Dedifferentiated amniotic fluid mesenchymal stem cell (primary cell): ENCODE results near the gene FOXN1.

Experiments used
- DNase-seq: peaks from one replicate; pipeline ENCODE4 v3.0.0-alpha.2; 2016; ENCODE audit errors: extremely low spot score

The FOXN1 gene

DNA sequence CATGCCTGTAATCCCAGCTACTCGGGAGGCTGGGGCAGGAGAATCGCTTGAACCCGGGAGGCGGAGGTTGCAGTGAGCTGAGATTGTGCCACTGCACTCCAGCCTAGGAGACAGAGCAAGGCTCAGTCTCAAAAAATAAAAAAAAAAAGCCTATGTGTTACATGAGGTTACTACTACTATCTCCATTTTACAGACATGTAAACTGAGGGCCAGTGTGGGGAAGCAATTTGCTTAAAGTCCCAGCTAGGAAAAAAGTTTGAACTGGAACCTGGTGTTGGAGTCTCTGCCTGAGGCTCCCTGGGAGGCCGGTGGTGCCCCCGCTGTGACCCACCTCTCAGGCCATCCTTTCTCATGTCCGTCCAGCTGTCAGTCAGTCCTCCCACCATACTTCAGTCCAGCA is 28.2 kb upstream of the FOXN1 start:
- DNase-seq = no peak

DNA sequence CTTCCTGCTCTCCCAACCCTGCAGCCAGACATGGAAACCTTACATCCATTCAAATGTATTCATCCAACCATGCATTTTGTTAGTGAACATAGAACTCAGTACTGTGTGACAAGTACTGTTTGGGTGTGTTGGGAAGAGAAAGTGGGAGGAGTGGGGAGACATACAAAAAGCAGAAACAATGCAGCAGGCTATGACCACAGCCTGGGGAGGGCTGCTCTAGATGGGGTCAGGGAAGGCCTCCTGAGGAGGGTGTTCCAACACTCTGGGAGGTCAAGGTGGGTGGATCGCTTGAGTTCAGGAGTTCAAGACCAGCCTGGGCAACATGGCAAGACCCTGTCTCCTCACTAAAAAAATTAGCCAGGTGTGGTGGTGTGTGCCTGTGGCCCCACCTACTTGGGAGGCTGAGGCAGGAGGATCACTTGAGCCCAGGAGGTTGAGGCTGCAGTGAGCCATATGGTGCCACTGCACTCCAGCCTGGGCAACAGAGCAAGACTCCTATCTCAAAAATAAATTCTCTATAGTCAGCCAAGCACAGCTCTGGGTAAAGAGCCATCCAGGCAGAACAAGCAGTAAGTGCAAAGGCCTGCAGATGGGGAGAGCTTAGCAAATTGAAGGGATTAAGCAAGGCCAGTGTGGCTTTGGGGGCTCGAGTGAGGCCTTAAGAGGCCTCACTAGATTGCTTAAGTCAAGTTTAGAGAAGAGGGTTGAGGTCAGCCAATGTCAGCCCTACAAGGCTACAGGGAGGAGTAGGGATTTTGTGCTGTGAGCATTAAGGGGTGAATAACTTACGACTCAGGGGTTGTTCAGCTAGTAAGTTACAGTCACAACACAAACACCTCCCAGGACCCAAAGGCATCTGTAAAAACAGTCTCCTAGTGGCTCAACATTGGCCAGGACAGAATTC is 27.2 kb upstream of the FOXN1 start:
- no peak for DNase-seq

DNA sequence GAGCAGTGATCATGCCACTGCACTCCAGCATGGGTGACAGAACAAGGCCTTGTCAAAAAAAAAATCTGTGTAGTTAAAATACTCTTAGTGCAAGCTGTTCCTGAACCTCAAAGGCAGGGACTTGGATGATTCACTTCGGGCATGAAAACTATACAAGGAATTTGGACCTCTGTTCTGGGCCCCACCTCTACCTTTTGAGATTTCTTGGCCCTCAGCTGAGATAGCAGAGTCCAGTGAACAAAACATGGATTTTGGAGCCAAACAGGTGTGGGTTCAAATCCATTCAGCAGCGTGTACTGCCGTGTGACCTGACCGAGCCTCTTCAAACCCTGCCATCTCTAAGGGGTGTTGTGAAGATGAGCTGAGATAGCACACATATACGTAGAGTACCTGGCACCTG is 25.9 kb upstream of the FOXN1 start:
- no peak for DNase-seq

DNA sequence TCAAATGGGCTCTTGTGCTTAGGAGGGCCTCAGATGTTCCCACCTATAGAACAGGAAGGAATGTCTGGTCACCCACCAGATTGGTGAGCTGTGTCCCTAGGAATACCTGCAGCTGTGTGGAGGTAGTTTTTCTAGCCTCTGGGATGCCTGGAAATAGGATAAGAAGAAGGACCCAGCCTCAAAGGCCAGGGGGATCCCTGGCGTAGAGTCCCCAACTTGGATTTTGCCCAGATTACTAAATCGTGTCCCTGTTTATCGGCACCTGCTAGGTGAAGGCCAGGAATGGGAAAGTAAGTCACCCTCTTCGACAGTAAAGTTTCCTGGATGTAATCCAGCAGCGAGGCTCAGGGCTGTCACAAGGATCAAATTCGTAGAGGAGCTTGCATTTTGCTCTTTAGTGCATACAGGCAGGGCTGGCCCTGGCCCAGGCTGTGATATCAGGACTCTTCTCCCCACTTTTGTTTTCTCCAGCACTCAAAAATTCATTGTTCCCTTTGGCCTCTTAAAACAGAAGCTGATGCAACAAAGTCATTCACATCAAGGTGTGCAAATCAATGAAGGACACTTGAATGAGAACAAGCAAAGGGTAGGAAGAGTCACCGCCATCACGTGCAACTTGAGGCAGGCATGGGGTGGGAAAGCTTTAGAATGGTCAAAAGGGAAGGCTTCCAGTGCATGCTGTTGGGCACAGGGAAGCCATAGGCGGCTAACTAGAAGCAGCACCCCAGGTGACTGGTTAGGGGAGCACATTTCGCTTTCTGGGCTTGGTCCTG is 25.2 kb upstream of the FOXN1 start:
- DNase-seq = no peak

DNA sequence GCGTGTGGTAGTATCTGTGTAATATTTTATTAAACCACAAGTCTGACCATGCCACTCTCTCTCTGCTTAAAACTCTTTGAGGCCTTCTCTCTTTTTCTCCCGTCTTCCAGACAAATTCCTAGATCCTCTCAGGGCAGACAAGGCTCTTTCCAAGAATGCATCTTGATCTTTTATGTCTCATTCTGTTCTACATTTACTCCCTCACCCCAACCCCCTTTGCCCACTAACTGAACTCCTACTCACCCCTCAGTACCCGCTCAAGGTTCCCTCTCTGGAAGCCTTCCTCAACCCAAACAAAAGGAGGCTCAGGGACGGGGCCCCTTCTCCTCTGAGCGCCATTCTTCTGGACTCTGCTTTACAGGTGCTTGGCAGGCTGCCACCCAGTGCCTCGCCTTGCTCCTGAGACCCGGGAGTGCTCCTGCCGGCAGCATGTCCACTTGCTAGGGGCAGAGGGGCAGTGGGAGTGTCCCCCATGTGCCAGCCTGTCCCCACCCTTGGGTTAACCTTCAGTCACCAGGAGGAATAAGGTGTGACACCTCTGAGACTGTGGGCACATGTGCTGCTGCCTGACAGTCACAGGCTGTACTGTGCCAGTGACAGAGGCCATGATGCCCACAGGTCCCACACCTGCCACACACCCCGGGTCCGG is 23.5 kb upstream of the FOXN1 start:
- no peak for DNase-seq

DNA sequence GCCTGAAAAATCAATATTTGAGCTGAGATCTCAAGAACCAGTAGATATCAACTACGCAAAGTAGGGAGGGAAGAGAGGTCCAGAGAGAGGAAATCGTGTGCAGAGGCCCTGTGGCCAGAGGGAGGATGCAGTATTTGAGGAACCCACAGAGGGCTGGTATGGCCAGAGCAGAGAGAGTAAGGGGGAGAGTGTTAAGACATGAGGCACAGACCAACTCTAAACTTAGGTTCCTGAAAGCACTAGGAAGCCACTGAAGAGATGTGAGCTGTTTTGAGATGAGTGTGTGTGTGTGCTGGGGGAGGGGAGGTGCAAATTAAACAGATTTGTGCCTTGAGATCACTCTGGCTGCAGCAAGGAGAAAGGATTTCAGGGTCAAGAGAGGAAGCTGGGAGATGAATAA is 21.9 kb upstream of the FOXN1 start:
- DNase-seq = no peak

DNA sequence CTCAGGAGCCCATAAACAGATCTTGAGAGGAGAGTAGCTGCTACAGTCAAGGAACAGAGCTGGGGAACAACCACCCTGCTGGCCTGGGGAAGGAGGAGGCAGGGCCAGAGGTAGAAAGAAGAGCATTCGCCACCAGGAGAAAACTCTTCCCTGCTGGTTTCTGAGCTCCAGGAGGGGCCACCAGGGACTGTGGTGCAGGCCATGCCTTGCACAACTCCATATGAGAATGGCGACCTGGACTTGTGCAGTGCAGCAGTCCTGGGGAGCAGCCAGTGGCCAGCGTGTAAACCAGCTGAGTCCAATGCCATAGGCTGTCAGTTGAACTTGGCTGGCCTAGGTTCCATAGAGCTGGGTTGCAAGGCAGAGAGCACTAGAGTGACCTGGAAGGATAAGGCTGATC is 21.1 kb upstream of the FOXN1 start:
- DNase-seq = no peak

DNA sequence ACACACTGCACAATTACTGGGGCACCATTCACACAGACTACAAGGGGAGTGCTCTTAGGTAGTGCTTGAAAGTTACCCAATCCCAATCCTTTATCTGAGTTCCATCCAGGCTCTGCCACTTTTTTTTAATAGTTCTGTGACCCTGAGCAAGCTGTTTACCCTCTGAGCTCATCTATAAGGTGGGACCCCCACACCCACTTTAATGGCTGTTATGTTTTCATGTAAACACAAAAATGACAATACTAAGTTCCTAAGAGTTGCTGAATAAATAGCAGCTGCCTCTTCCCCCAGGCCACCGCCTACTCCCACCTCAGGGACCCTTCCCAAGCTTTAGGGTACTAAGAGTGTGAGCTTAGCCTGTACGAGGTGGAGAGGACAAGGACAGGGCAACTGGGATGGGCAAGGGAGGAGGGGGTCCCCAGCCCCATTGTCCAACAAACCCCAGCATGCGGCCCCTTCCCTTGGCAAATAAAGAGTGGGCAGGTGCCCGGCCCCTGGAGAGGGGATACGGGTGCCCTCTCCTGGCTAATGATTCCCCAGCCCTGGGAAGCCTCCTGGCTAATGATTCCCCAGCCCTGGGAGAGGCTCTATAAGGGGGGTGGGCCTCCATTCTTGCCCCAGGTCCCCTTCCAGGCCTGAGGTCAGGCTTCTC is 18.1 kb upstream of the FOXN1 start:
- DNase-seq = no peak

DNA sequence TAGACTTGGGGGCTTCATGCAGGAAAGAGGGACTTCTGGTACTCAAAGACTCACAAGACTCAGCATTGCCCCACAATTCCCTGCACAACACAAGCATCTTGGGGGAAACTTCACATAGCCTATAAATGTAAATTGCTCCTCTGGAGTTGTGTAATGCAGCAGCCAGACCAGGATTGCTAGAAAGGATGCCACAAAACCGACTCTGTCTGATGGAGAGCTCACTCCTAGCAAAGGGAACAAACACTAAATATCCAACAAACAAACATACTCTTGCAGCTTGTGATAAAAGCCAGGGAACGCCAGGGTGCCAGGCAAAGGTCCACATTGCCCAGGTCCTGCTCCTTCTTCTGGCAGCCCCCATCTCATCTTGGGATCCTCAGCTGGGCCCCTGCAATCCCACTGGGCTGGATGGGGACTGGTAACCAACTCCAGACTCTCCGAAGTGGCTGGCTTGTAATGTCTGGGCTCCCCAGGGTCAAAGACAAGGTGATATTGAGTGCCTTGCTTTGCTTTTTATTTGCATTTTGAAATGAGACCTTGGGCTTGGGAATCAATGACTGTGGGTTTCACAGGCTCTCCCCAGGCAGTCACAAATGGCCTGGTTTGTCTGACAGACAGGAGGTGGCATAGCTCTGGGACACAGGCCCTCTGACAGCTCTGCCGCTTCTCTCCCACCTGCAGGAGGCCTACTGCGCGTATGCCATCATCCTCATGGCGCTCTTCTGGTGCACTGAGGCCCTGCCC is 17.4 kb upstream of the FOXN1 start:
- DNase-seq = no peak

DNA sequence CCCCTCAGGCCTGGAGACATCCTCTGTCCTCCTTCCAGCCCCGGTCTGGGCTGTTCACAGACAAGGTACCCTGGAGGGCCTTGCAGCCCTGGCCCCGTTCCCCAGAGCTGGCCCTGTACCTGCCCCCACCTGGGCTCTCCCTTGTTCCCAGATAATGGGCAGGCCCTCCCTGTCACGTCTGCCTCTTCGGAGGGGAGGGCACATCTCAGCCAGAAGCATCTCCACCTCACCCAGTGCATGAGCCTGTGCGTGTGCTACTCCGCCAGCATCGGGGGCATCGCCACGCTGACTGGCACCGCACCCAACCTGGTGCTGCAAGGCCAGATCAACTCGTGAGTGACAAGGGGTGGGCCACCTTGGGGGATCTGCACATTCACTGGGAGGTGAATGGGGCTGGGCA is 14.9 kb upstream of the FOXN1 start:
- DNase-seq = no peak

DNA sequence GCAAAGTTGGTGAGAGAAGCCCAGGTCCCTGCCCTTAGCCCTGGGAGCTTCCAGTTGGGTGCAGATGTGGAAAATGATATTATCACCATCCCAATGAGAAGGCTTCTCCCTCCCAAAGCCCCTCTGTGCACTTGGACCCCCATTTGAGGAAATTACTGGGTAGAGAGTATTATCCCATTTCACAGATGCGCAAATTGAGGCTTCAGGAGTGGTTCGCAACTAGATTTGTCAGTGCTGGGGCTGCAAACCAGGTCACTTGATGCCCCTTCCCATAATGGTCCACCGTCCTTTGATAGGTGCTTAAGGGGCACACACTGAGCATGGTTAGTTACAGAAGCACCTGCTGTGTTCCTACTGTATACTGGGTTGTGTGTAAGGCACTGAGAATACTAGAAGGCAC is 14.3 kb upstream of the FOXN1 start:
- no peak for DNase-seq

DNA sequence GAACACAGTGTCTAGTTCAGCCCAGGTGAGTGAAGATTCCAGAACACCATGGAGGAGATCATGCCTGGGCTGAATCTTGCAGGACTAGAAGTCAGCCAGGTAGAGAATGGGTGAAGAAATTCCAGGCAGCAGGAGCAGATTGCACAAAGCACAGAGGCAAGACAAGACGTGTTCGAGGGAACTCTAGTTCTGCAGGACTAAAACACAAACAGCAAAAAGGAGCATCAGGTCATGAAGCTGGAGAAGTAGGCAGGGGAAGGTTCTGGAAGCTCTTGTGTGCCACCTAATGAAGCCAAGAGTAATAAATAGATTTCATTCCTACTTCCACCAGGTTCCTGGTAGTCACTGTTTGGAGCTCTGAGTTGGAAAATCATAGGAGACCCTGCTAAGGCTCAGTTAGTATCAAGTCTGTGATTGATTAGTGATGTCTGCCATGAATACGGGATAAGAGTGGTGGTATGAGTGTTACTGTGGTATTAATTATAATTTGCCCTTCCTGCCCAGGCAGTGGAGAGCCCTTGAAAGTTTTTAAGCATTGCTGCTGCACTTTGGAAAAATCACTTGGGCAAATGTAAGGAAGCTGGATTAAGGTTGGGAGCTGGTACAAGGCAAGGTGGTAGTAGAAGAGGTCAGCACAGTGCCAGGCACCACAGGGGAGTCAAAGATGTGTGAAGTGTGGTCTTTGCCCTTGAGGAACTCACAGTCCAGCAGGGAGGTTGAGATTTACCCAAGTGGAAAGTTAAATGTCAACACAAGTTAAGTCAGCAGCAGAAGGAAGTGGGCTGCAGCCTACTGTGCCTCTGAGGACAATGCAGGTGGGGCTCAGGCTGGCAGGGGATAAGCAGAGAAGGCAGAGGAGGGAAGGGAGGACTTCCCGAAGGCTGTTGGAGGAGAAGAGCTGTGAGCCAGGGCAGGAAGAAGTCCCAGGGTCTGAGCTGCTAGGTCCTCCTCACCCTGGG is 13.5 kb upstream of the FOXN1 start:
- no peak for DNase-seq

DNA sequence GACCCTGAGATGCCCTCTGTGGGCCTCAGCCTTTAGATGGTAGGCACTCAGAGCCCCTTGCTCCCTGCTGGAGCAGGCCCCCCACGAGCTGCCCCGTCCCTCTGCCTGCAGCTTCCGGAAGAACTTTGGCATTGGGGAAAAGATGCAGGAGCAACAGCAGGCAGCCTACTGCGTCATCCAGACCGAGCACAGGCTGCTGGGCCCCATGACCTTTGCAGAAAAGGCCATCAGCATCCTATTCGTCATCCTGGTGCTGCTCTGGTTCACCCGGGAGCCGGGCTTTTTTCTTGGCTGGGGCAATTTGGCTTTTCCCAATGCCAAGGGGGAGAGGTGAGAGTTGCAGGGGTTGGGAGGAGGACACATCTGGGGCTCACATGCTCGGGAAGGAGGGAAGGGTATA is 12.7 kb upstream of the FOXN1 start:
- no peak for DNase-seq

DNA sequence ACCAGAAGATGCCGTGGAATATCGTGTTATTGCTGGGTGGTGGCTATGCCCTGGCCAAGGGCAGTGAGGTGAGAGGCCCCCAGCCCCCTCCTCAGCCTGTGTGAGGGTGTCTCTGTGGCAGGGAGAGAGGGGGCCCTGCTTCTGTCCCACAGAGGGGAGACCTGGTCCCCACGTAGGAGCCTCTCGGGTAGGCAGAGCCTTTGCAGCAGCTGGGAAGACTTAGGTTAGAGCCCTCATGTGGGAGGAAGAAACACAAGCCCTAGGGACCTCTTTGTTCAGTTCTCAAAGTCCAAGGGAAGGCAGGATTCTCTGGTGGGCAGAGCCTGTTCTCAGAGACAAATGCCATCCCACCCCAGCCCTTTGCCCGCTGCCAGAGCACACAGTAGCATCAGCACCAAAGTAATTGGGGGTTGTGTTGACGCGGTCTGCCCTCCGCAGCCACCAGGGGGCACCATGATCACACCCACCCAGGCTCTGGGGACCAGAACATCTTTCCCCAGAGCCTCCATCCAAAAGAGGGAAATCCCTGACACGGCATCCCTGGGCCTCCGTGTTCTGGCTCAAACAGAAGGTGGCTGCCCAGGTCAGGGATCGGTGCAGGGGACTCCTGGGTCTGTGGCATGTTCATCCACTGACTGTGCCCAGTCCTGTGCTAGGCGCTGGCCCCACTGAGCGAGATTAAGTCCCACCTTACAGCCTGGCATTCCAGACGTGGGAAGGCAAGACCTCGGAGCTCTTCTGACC is 11.5 kb upstream of the FOXN1 start:
- peak; percentile 39 for DNase-seq

DNA sequence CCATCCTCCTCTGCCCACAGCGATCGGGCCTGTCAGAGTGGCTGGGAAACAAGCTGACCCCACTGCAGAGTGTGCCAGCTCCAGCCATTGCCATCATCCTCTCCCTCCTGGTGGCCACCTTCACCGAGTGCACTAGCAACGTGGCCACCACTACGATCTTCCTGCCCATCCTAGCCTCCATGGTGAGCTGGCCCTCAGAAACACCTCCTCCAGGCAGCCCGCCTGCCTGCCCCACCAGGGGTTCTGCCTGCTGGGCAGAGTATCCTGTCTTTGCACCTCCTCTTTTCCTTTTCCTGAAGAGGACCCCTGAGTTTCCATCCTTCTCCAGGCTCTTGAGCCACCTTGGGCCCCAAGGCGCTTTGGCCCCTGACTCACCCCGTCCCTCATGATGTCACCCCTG is 10.5 kb upstream of the FOXN1 start:
- no peak for DNase-seq

DNA sequence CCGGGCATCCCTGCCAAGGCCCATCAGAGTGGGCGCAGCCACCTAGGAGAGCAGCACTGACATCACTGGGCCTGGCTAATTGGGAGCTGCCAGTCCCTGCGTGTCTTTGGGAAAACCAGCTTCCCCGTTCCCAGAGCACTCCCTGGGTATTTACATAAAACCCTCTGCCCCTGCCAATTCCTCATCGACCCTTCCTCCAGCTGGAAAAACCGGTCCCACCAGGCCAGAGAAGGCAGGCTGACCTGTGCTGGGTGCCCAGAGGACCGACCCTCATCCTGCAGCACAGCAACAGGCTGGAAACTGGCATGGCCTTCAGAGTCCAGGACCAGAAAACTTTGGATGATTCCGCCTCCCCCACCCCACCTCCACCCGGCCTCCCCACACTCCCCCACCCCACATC is 8.2 kb upstream of the FOXN1 start:
- no peak for DNase-seq

DNA sequence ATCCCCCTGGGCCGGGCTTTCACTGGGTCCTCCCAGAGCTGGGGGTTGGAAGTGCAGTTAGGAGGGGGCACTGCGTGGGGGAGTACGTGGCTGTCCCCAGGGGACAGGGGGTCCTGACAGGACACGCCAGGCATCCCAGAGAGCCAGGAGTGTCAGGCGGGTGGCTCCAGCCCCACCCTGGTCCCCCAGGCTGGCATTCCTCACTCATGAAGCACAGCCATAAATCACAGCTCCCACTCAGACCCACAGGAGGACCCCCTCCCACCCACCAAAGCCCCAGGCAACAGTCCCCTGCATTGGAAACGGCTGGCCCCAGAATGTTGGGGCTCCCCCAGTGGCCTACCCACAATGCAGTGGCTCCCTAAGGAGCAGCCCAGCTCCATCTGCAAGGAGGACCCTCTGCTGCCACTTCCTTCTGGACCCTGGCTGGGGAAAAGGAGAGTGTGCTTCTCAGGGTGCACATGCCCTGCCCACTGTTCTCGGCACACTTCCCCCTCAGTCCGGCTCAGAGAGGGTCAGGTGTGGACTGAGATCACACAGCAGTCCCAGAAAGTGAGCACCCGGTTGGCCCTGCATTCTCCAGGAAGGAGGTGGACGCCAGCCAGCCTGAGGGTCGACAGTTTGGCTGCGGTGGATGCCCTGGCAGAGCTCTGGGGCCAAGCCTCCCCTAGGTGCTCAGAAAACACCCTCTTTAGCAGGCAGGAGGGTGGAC is 7.3 kb upstream of the FOXN1 start:
- no peak for DNase-seq

DNA sequence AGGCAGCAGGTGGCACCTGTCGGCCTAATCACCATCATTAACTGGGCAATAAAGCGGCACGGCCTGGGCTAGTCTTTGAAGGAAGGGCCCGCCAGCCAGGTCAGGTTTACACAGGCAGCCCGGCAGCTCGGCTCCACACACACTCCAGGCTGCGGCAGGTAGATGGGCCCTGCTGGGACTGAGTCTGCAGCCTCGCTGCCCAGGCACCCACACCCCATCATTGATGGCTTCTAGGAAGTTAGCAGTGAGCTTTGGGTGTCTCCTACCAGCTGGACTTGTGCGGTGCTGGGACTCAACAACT is 6.8 kb upstream of the FOXN1 start:
- DNase-seq = no peak

DNA sequence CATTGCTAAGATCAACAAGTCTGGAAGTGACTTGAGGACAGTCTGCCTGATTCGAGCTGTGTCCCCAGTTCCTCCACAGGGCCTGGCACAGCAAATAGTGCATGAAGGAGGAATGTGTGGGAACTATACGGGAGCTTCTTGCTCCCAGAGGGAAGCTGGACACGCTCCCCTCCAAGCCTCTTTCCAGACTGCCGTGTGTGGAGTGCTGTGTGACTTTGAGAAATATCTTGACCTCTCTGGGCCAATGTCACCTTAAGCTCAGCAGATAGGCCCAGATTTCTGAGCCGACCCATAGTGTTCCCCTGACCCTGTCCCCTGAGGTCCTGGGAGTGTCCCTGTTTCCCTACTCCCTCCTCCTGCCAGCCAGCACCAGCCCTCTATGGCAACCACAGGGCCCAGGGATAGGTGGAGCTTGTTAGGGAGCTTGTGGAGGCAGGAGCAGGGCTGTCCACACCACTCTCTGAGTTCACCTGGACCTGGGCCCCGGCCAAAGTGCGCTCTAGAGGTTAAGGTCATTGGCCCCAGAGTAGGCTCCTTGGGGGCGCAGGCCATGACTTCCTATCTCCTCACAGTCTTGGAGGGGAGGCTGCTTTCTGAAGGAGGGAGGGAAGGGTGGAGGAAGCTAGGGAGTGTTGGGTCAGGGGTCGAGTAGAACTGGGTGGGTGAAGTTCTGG is 6.3 kb upstream of the FOXN1 start:
- DNase-seq = no peak
